Measurements from ENCODE around the gene CDH4.

The CDH4 gene

GRCh38 chr20:61521687-61522420, 269.8 kb downstream of the CDH4 start:
- no peak for DNase-seq

GRCh38 chr20:61522498-61523090, 270.5 kb downstream of the CDH4 start:
- DNase-seq = no peak

- DNase-seq = no peak
Observed at GRCh38 chr20:61523145-61523544, 271.1 kb downstream of the CDH4 start.

GRCh38 chr20:61524951-61525666, 273.0 kb downstream of the CDH4 start:
- no peak for DNase-seq

- no peak for DNase-seq
Observed at GRCh38 chr20:61525781-61526431, 273.8 kb downstream of the CDH4 start.

- no peak for DNase-seq
Observed at GRCh38 chr20:61526907-61527306, 274.8 kb downstream of the CDH4 start.

- DNase-seq = no peak
Observed at GRCh38 chr20:61527626-61528025, 275.6 kb downstream of the CDH4 start.

- no peak for DNase-seq
Observed at GRCh38 chr20:61528591-61528990, 276.5 kb downstream of the CDH4 start.

GRCh38 chr20:61529354-61529753, 277.3 kb downstream of the CDH4 start:
- no peak for DNase-seq

- DNase-seq = no peak
Observed at GRCh38 chr20:61531553-61532345, 279.7 kb downstream of the CDH4 start.

GRCh38 chr20:61532736-61533135, 280.7 kb downstream of the CDH4 start:
- DNase-seq = no peak

- DNase-seq = no peak
Observed at GRCh38 chr20:61533231-61533631, 281.2 kb downstream of the CDH4 start.

- no peak for DNase-seq
Observed at GRCh38 chr20:61534346-61534745, 282.3 kb downstream of the CDH4 start.

- DNase-seq = no peak
Observed at GRCh38 chr20:61535091-61535490, 283.0 kb downstream of the CDH4 start.

- no peak for DNase-seq
Observed at GRCh38 chr20:61535536-61535935, 283.5 kb downstream of the CDH4 start.

- DNase-seq = no peak
Observed at GRCh38 chr20:61535956-61536355, 283.9 kb downstream of the CDH4 start.

GRCh38 chr20:61536671-61537070, 284.6 kb downstream of the CDH4 start:
- no peak for DNase-seq

- DNase-seq = no peak
Observed at GRCh38 chr20:61537239-61538182, 285.4 kb downstream of the CDH4 start.

GRCh38 chr20:61538183-61538942, 286.3 kb downstream of the CDH4 start:
- DNase-seq = no peak

GRCh38 chr20:61538943-61539265, 286.8 kb downstream of the CDH4 start:
- no peak for DNase-seq

Data from eye (tissue), 1 donor.